Measurements from ENCODE around the gene DEPDC7.
A peak's percentile ranks its signal among the peaks of the same experiment; 100 is the strongest.

DEPDC7 gene

DNA sequence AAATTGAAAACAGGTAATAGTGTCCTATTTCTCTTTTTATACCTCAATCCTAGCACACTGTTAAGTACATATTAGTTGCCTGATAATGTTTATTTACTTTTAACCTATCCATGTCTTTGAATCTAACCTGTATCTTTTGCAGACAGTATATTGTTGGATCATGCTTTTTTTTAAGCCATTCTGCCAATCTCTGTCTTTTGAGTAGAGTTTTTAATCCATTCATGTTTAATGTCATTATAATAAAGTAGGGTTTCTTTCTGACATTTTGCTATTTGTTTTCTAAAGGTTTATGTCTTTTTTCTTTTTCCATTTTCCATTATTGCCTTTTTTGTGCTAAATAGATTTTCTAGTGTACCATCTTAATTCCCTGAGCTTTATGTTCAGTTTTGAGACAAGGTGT is 23.8 kb upstream of the DEPDC7 start:
- Histone ChIP-seq H3K27ac (ENCODE audit: low read depth in 2 of 2, low read length in 2 of 2) (no peak overlapping the region), H3K9me3 (ENCODE audit: control insufficient read depth in 2 of 2, low read length in 2 of 2) (peaks cover 0 to 2% of the 10 kb centered on the region in 2 donors), H3K36me3 (ENCODE audit: control insufficient read depth in 2 of 2, insufficient read depth in 2 of 2, low read length in 2 of 2) (no peaks in the 10 kb centered on the region), H3K9ac (ENCODE audit: low read depth in 1 of 2, low read length in 2 of 2) (no peak overlapping the region), H3K4me3 (ENCODE audit: low read length in 2 of 2) (no peak overlapping the region), H3K27me3 (ENCODE audit: control insufficient read depth in 2 of 2, insufficient read depth in 2 of 2, low read length in 2 of 2) (no peaks in the 10 kb centered on the region), H3K4me1 (ENCODE audit: control insufficient read depth in 2 of 2, insufficient read depth in 2 of 2, low read length in 2 of 2) (peaks cover 0 to 4% of the 10 kb centered on the region in 2 donors)

DNA sequence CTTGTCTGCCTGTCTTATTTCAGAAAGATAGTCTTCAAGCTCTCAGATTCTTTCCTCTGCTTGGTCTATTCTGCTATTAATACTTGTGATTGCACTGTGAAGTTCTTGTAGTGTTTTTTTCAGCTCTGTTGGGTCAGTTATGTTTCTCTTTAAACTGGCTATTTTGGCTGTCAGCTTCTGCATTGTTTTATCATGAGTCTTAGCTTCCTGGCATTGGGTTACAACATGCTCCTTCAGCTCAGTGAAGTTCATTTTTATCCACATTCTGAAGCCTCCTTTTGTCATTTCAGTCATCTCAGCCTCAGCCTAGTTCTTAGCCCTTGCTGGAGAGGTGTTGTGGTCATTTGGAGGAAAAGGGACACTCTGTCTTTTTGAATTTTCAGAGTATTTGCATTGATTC is 15.5 kb upstream of the DEPDC7 start:
- no peak overlapping the region for H3K27ac ChIP-seq (ENCODE audit: low read depth in 2 of 2, low read length in 2 of 2)
- H3K9ac ChIP-seq (ENCODE audit: low read depth in 1 of 2, low read length in 2 of 2) = no peak overlapping the region
- H3K27me3 ChIP-seq (ENCODE audit: control insufficient read depth in 2 of 2, insufficient read depth in 2 of 2, low read length in 2 of 2) = no peaks in the 10 kb centered on the region
- no peaks in the 10 kb centered on the region for H3K4me1 ChIP-seq (ENCODE audit: control insufficient read depth in 2 of 2, insufficient read depth in 2 of 2, low read length in 2 of 2)
- H3K9me3 ChIP-seq (ENCODE audit: control insufficient read depth in 2 of 2, low read length in 2 of 2) = no peaks in the 10 kb centered on the region
- no peaks in the 10 kb centered on the region for H3K36me3 ChIP-seq (ENCODE audit: control insufficient read depth in 2 of 2, insufficient read depth in 2 of 2, low read length in 2 of 2)
- no peak overlapping the region for H3K4me3 ChIP-seq (ENCODE audit: low read length in 2 of 2)

DNA sequence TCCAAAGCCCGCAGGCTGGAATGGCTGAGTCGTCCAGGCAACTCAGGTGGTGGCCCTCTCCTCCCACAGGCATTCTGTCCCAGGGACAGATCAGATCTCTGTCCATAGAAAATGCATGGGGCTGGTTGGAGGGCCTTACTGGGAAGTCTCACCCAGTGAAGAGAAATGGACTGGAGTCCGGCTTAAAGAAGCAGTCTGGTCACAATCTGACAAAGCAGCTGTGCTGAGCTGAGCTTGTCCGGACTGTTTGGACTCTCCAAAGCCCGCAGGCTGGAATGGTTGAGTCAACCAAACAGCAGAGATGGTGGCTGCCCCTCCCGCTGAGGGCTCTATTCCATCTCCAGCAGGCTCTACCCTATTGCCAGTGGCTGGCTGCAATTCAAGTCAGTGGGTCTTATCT is 14.4 kb upstream of the DEPDC7 start:
- Histone ChIP-seq H3K9ac (ENCODE audit: low read depth in 1 of 2, low read length in 2 of 2) (no peak overlapping the region), H3K27ac (ENCODE audit: low read depth in 2 of 2, low read length in 2 of 2) (no peak overlapping the region), H3K27me3 (ENCODE audit: control insufficient read depth in 2 of 2, insufficient read depth in 2 of 2, low read length in 2 of 2) (no peaks in the 10 kb centered on the region), H3K36me3 (ENCODE audit: control insufficient read depth in 2 of 2, insufficient read depth in 2 of 2, low read length in 2 of 2) (no peaks in the 10 kb centered on the region), H3K4me1 (ENCODE audit: control insufficient read depth in 2 of 2, insufficient read depth in 2 of 2, low read length in 2 of 2) (no peaks in the 10 kb centered on the region), H3K4me3 (ENCODE audit: low read length in 2 of 2) (no peak overlapping the region), H3K9me3 (ENCODE audit: control insufficient read depth in 2 of 2, low read length in 2 of 2) (no peaks in the 10 kb centered on the region)

DNA sequence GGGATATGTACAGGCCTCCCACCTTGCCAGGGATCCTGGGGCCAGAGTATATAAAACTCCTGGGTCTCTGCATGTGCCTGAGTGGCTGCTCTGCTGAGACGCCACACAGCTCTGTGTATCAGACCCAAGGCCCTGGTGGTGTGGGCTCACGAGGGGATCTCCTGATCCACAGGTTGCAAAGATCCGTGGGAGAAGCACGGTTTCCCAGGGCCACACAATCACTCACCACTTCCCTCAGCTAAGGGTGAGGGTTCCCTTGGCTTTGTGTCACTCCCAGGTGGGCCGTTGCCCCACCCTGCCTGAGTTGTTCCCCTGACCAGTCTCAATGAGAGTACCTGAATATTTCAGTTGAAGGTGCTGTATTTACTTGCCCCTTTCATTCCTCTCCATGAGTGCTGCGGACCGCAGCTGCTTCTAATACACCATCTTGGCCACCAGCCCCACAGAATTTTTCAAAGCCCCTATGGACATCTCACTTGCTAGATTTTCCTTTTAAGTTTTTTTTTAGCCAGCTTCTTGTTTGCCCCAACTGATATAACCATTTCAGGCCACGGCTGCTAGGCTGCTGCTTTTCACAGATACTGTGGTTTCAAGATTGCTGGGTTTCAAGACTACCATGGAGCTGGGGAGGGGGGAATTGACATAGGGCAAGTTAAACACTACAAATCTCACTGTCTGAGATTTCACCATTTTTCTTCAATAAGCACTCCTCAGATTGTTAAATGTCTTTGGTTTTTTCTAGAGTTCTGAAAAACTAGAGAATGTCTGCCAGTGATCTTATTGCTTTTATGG is 13.7 kb upstream of the DEPDC7 start:
- Histone ChIP-seq H3K36me3 (ENCODE audit: control insufficient read depth in 2 of 2, insufficient read depth in 2 of 2, low read length in 2 of 2) (no peaks in the 10 kb centered on the region), H3K4me3 (ENCODE audit: low read length in 2 of 2) (no peak overlapping the region), H3K9me3 (ENCODE audit: control insufficient read depth in 2 of 2, low read length in 2 of 2) (no peaks in the 10 kb centered on the region), H3K9ac (ENCODE audit: low read depth in 1 of 2, low read length in 2 of 2) (no peak overlapping the region), H3K27me3 (ENCODE audit: control insufficient read depth in 2 of 2, insufficient read depth in 2 of 2, low read length in 2 of 2) (no peaks in the 10 kb centered on the region), H3K27ac (ENCODE audit: low read depth in 2 of 2, low read length in 2 of 2) (no peak overlapping the region), H3K4me1 (ENCODE audit: control insufficient read depth in 2 of 2, insufficient read depth in 2 of 2, low read length in 2 of 2) (no peaks in the 10 kb centered on the region)

DNA sequence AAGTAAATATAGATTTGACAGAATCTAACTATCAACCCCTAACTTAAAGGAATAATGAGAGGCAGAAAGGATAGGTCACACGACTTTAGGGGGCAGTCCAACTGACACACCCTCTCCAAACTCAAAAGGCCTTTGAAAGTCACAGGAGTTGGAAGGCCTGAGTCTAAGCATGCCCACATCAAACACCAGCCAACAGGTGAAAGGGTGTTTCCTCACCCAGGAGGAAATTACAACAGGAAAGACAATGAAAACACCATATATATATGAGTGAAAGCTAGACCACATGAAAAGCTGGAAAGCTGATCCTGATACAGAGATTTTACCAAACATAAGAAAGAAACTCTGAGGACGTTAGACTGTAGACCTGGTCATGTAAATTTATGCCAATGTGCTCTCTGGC is 10.5 kb upstream of the DEPDC7 start:
- Histone ChIP-seq H3K27ac (ENCODE audit: low read depth in 2 of 2, low read length in 2 of 2) (no peak overlapping the region), H3K4me1 (ENCODE audit: control insufficient read depth in 2 of 2, insufficient read depth in 2 of 2, low read length in 2 of 2) (no peaks in the 10 kb centered on the region), H3K27me3 (ENCODE audit: control insufficient read depth in 2 of 2, insufficient read depth in 2 of 2, low read length in 2 of 2) (no peaks in the 10 kb centered on the region), H3K9me3 (ENCODE audit: control insufficient read depth in 2 of 2, low read length in 2 of 2) (no peaks in the 10 kb centered on the region), H3K4me3 (ENCODE audit: low read length in 2 of 2) (no peak overlapping the region), H3K36me3 (ENCODE audit: control insufficient read depth in 2 of 2, insufficient read depth in 2 of 2, low read length in 2 of 2) (no peaks in the 10 kb centered on the region), H3K9ac (ENCODE audit: low read depth in 1 of 2, low read length in 2 of 2) (no peak overlapping the region)

DNA sequence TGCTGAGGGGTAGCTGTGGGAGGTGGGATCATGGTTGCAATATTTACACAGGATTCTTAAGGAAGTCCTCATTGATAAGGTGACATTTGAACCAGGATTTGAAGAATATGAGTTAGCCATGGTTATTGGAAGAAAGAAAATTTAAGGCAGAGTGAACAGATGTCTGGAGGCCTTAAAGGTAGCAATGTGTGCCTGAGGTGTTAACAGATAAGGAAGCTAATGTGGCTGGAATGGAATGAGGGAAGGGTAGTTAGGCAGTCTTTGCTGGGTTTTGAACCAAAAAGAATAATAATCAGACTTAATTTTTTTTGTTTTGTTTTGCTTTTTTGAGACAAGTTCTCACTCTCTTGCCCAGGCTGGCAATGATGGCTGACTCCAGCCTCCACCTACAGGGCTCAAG is 9.7 kb upstream of the DEPDC7 start:
- H3K36me3 ChIP-seq (ENCODE audit: control insufficient read depth in 2 of 2, insufficient read depth in 2 of 2, low read length in 2 of 2) = no peaks in the 10 kb centered on the region
- H3K27me3 ChIP-seq (ENCODE audit: control insufficient read depth in 2 of 2, insufficient read depth in 2 of 2, low read length in 2 of 2) = no peaks in the 10 kb centered on the region
- H3K4me1 ChIP-seq (ENCODE audit: control insufficient read depth in 2 of 2, insufficient read depth in 2 of 2, low read length in 2 of 2) = no peaks in the 10 kb centered on the region
- H3K4me3 ChIP-seq (ENCODE audit: low read length in 2 of 2) = no peak overlapping the region
- H3K9ac ChIP-seq (ENCODE audit: low read depth in 1 of 2, low read length in 2 of 2) = no peak overlapping the region
- H3K27ac ChIP-seq (ENCODE audit: low read depth in 2 of 2, low read length in 2 of 2) = no peak overlapping the region
- no peaks in the 10 kb centered on the region for H3K9me3 ChIP-seq (ENCODE audit: control insufficient read depth in 2 of 2, low read length in 2 of 2)

DNA sequence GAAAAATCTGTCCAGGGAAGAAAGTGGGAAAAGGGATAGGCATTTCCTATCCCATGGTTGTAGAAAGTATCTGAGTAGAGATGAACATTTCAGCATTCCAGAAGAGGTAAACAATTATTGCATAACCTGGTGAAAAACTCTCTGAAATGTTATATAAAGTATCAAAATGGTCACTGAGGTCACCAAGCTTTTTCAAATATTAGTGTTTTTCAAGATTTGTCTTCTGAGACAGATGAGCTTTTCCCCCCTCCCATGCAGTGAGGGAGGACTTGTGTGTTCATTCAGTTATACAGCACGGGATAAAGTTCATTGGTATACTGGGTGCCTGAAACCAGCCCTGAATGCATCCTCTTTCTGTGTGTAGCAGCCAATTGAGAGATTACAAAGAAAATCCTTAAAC is 1.9 kb upstream of the DEPDC7 start:
- Histone ChIP-seq H3K9me3 (ENCODE audit: control insufficient read depth in 2 of 2, low read length in 2 of 2) (no peaks in the 10 kb centered on the region), H3K27me3 (ENCODE audit: control insufficient read depth in 2 of 2, insufficient read depth in 2 of 2, low read length in 2 of 2) (peaks cover 0 to 3% of the 10 kb centered on the region in 2 donors), H3K9ac (ENCODE audit: low read depth in 1 of 2, low read length in 2 of 2) (no peak overlapping the region), H3K27ac (ENCODE audit: low read depth in 2 of 2, low read length in 2 of 2) (no peak overlapping the region), H3K36me3 (ENCODE audit: control insufficient read depth in 2 of 2, insufficient read depth in 2 of 2, low read length in 2 of 2) (no peaks in the 10 kb centered on the region), H3K4me1 (ENCODE audit: control insufficient read depth in 2 of 2, insufficient read depth in 2 of 2, low read length in 2 of 2) (peaks cover 11% of the 10 kb centered on the region in 2 donors), H3K4me3 (ENCODE audit: low read length in 2 of 2) (no peak overlapping the region)

DNA sequence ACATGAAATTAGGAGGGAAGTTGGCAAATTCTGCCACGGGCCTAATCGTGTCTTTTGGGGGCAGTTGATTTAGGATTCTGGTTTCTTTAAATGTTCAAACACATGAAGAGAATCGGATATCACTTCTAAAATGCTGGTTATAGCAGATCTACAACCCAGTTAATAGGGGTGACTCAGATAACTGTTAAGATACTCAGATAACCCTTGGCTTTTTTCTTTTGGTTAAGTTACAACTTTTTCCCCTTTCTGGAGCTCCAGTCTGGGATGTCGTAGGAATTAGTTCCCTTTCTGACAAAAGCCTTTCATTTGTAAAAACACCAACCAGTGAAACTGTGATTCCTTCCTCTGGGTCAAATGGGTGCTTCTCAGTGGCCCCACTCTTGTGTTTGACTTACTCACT is 976 bp downstream of the DEPDC7 start:
- Histone ChIP-seq H3K27me3 (ENCODE audit: control insufficient read depth in 2 of 2, insufficient read depth in 2 of 2, low read length in 2 of 2) (peaks cover 0 to 3% of the 10 kb centered on the region in 2 donors), H3K4me1 (ENCODE audit: control insufficient read depth in 2 of 2, insufficient read depth in 2 of 2, low read length in 2 of 2) (peaks cover 6 to 7% of the 10 kb centered on the region in 2 donors), H3K9ac (ENCODE audit: low read depth in 1 of 2, low read length in 2 of 2) (peak overlapping the region in 1 of 2 donors; percentile 64), H3K9me3 (ENCODE audit: control insufficient read depth in 2 of 2, low read length in 2 of 2) (no peaks in the 10 kb centered on the region), H3K36me3 (ENCODE audit: control insufficient read depth in 2 of 2, insufficient read depth in 2 of 2, low read length in 2 of 2) (no peaks in the 10 kb centered on the region), H3K27ac (ENCODE audit: low read depth in 2 of 2, low read length in 2 of 2) (no peak overlapping the region), H3K4me3 (ENCODE audit: low read length in 2 of 2) (peak overlapping the region; percentile 66 to 77)

DNA sequence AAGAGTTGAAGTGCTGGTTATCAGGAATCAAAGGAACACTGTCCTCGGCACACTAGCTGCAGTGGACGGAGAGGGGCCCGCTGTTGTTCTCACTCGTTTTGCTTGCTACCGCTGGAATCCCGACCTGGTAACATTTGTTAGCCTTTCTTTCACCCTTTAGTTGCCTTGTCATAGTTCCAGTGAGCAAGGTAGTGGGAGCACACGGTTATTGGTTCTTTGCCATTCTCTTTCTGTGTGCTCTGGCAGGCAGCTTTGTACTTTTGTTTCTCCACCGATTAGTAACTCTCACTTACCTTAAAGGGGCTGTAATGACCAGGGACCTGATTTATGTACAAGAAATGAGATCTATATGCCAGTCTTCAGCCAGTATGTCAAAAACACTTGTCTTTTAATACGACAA is 1.8 kb downstream of the DEPDC7 start:
- Histone ChIP-seq H3K4me3 (ENCODE audit: low read length in 2 of 2) (peak overlapping the region in 1 of 2 donors; percentile 41), H3K9ac (ENCODE audit: low read depth in 1 of 2, low read length in 2 of 2) (no peak overlapping the region), H3K36me3 (ENCODE audit: control insufficient read depth in 2 of 2, insufficient read depth in 2 of 2, low read length in 2 of 2) (no peaks in the 10 kb centered on the region), H3K9me3 (ENCODE audit: control insufficient read depth in 2 of 2, low read length in 2 of 2) (no peaks in the 10 kb centered on the region), H3K27ac (ENCODE audit: low read depth in 2 of 2, low read length in 2 of 2) (no peak overlapping the region), H3K4me1 (ENCODE audit: control insufficient read depth in 2 of 2, insufficient read depth in 2 of 2, low read length in 2 of 2) (peaks cover 2 to 3% of the 10 kb centered on the region in 2 donors), H3K27me3 (ENCODE audit: control insufficient read depth in 2 of 2, insufficient read depth in 2 of 2, low read length in 2 of 2) (peaks cover 0 to 3% of the 10 kb centered on the region in 2 donors)

DNA sequence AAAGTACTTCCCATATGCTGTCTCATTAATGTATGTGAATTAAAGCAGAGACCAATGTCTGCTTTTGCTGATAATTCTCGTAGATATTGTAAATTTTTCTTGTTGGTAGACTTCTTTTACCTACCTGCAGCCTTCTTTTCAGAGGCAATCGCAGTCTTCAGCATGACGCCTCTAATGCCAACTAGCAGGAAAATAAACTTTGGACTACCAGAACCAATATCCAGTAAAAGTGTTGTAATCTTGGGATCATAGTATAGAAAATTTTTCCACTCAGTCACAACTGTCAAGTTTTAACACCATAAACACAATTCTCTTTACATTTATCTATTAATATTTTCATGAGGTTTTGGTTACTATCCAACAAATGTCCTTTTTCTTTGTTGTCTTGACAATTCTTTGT is 2.3 kb downstream of the DEPDC7 start:
- H3K9me3 ChIP-seq (ENCODE audit: control insufficient read depth in 2 of 2, low read length in 2 of 2) = no peaks in the 10 kb centered on the region
- H3K4me3 ChIP-seq (ENCODE audit: low read length in 2 of 2) = no peak overlapping the region
- no peak overlapping the region for H3K9ac ChIP-seq (ENCODE audit: low read depth in 1 of 2, low read length in 2 of 2)
- no peak overlapping the region for H3K27ac ChIP-seq (ENCODE audit: low read depth in 2 of 2, low read length in 2 of 2)
- H3K4me1 ChIP-seq (ENCODE audit: control insufficient read depth in 2 of 2, insufficient read depth in 2 of 2, low read length in 2 of 2) = peaks cover 2 to 4% of the 10 kb centered on the region in 2 donors
- no peaks in the 10 kb centered on the region for H3K36me3 ChIP-seq (ENCODE audit: control insufficient read depth in 2 of 2, insufficient read depth in 2 of 2, low read length in 2 of 2)
- H3K27me3 ChIP-seq (ENCODE audit: control insufficient read depth in 2 of 2, insufficient read depth in 2 of 2, low read length in 2 of 2) = peaks cover 0 to 3% of the 10 kb centered on the region in 2 donors
